A673 (cell line): ENCODE measurements around the gene UBA7. TPM values are rescaled to one million over a fixed set of nuclear protein-coding genes. Genes with fewer than 3 reads are reported as not detected.
A peak's percentile ranks its signal among the peaks of the same experiment; 100 is the strongest.
"Not testable (repeated sequence)": the region's sequence is repeated elsewhere in the genome, so short reads cannot be mapped to it uniquely, and the experiment has no call there.

Experiments used
- BruUV-seq: library from RNA; stranded (reverse); fragments of 400-500 nt; replicated peaks from 2 replicates; lab custom pipeline; 2021; lab: Mats Ljungman, UMichigan
- CTCF ChIA-PET: fragments of 300-600 bp; sonication (Branson Sonifier 250); formaldehyde crosslinking; loops from one replicate; lab custom pipeline; 2022; ENCODE audit warnings: antibody characterized with exemption; lab: Charles Lee
- POLR2A ChIA-PET: fragments of 300-600 bp; sonication (Branson Sonifier 250); formaldehyde crosslinking; loops from one replicate; lab custom pipeline; 2022; ENCODE audit warnings: antibody characterized with exemption; ENCODE audit not compliant: low non-redundant PET; lab: Charles Lee
- DNase-seq: peaks from one replicate; pipeline ENCODE4 v3.0.0-alpha.2; 2015; ENCODE audit warnings: low spot score
- H3K27ac ChIP-seq: fragments of 200-600 bp; sonication (generic); 2 replicates; pipeline ENCODE4 v1.5.1; 2016; ENCODE audit warnings: mixed run types, low read depth, mild to moderate bottlenecking, mixed read lengths, antibody characterized with exemption, low read length; ENCODE audit not compliant: poor library complexity, severe bottlenecking
- H3K27me3 ChIP-seq: fragments of 200-600 bp; sonication (generic); replicated peaks from 2 replicates; pipeline ENCODE4 v1.6.1; 2017; ENCODE audit warnings: mixed run types, low read depth, mild to moderate bottlenecking, mixed read lengths, antibody characterized with exemption, low read length; ENCODE audit not compliant: insufficient read depth, poor library complexity
- H3K36me3 ChIP-seq: fragments of 200-600 bp; sonication (generic); 2 replicates; pipeline ENCODE4 v1.6.1; 2016; ENCODE audit warnings: mixed run types, mild to moderate bottlenecking, mixed read lengths, antibody characterized with exemption, low read length; ENCODE audit not compliant: insufficient read depth, poor library complexity, severe bottlenecking
- H3K4me1 ChIP-seq: fragments of 200-600 bp; sonication (generic); 2 replicates; pipeline ENCODE4 v1.6.1; 2017; ENCODE audit warnings: mixed run types, mild to moderate bottlenecking, mixed read lengths, antibody characterized with exemption, low read length; ENCODE audit not compliant: insufficient read depth, poor library complexity, severe bottlenecking
- H3K4me3 ChIP-seq: fragments of 200-600 bp; sonication (generic); 2 replicates; pipeline ENCODE4 v1.5.1; 2016; ENCODE audit warnings: low read depth, mixed run types, mild to moderate bottlenecking, mixed read lengths, low read length; ENCODE audit not compliant: poor library complexity, severe bottlenecking
- H3K9me3 ChIP-seq: fragments of 200-600 bp; sonication (generic); 2 replicates; pipeline ENCODE4 v1.6.1; 2016; ENCODE audit warnings: mixed run types, low read depth, mild to moderate bottlenecking, mixed read lengths, antibody characterized with exemption, low read length; ENCODE audit not compliant: poor library complexity, severe bottlenecking
- CTCF ChIP-seq: fragments of 300-800, 200-600 bp; sonication (generic); conservative IDR thresholded peaks from 2 replicates; pipeline ENCODE4 v1.5.1; 2017; ENCODE audit warnings: low read depth, mild to moderate bottlenecking, antibody characterized with exemption, low read length, moderate library complexity, mixed read lengths
- EZH2 ChIP-seq: fragments of 200-600 bp; sonication (generic); IDR thresholded peaks from 2 replicates; pipeline ENCODE4 v1.6.1; 2017; ENCODE audit warnings: borderline replicate concordance, low read depth, mild to moderate bottlenecking, mixed read lengths, antibody characterized with exemption, low read length; ENCODE audit not compliant: poor library complexity, severe bottlenecking
- intact Hi-C: fragments of 100-400 bp; cut with micrococcal nuclease; formaldehyde crosslinking; loops from one replicate; pipeline ENCODE4 v1.10.0; 2022; ENCODE audit not compliant: unreplicated experiment
- total RNA-seq: library from RNA; stranded (reverse); gene quantifications from 2 replicates; pipeline ENCODE4 v1.2.3, GENCODE V29; 2021

Gene UBA7
- total RNA-seq, 1 experiment from 2014 or later = 2.2 TPM

- H3K36me3 ChIP-seq = peaks cover 6% of the 10 kb centered on the region
- H3K4me1 ChIP-seq = no peaks in the 10 kb centered on the region
- DNase-seq = no peak
- H3K27ac ChIP-seq = no peak overlapping the region
- intact Hi-C loops = no loop called here
- BruUV-seq = no TSS peak
- H3K9me3 ChIP-seq = no peaks in the 10 kb centered on the region
- TF ChIP-seq EZH2 (no peak), CTCF (no peak)
- H3K4me3 ChIP-seq = no peak overlapping the region
- ChIA-PET POLR2A (interaction anchor here (0.6 kb wide), 1 partner anchor 625 kb away, joined by 3 read pairs; no protein-coding TSS in a partner anchor), CTCF (no interaction called here)
- no peaks in the 10 kb centered on the region for H3K27me3 ChIP-seq
These were observed 33.4 kb downstream of the UBA7 start for GRCh38 chr3:49780080-49780974.

DNA sequence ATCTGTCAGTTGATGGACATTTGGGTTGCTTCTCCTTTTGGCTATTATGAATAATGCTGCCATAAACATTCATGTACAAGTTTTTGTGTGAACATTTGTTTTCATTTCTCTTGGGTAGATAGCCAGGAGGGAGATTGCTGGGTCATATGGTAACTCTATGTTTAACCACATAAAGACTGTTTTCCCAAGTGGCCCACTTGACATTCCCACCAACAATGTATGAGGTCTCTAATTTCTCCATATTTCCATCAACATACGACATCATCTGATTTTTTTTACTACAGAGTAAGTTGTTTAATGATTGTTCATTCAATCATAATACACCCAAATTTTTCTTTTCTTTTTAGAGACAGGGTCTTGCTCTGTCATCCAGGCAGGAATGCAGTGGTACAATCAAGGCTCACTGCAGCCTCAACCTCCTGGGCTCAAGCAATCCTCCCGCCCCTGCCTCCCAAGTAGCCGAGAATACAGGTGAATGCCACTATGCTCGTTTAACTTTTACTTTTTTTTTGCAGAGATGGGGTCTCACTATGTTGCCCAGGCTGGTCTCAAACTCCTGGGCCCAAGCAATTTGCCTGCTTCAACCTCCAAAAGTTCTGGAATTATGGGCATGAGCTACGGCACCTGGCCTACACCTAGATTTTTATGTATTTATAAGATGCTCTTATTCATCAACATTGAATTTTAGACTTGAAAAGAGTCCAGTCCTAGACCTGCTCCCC lies 34.2 kb downstream of the UBA7 start:
- no peaks in the 10 kb centered on the region for H3K27me3 ChIP-seq
- ChIA-PET CTCF (no interaction called here), POLR2A (interaction anchor here (0.6 kb wide), 1 partner anchor 624 kb away, joined by 3 read pairs; no protein-coding TSS in a partner anchor)
- no peak overlapping the region for H3K27ac ChIP-seq
- no peaks in the 10 kb centered on the region for H3K9me3 ChIP-seq
- H3K36me3 ChIP-seq = peaks cover 6% of the 10 kb centered on the region
- intact Hi-C loops = no loop called here
- TSS peak; percentile 9 for BruUV-seq
- H3K4me1 ChIP-seq = no peaks in the 10 kb centered on the region
- DNase-seq = no peak
- no peak overlapping the region for H3K4me3 ChIP-seq
- TF ChIP-seq CTCF (no peak), EZH2 (no peak)

DNA sequence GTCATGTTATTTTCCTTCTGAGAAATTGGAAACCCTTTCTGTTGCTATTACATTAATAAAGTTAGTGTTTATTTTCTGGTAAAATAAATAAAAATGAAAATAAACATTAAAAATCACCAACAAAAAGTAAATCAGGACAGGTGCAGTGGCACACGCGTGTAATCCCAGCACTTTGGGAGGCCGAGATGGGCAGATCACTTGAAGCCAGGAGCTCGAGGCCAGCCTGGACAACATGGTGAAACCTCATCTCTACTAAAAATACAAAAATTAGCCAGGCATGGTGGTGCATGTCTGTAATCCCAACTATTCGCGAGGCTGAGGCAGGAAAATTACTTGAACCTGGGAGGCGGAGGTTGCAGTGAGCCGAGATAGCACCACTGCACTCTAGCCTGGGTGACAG lies 37.7 kb downstream of the UBA7 start:
- H3K27me3 ChIP-seq, intact Hi-C loops, H3K4me3 ChIP-seq, H3K36me3 ChIP-seq, BruUV-seq, H3K4me1 ChIP-seq, POLR2A ChIA-PET, DNase-seq, H3K9me3 ChIP-seq, H3K27ac ChIP-seq, CTCF ChIA-PET: not testable (repeated sequence)
